Panc1 (cell line): Measurements from ENCODE around the gene DEAF1.
"Not testable (repeated sequence)": the region's sequence is repeated elsewhere in the genome, so short reads cannot be mapped to it uniquely, and the experiment has no call there.

Experiments used
- POLR2AphosphoS5 ChIP-seq: IDR thresholded peaks from 2 replicates; pipeline ENCODE4 v1.6.1; 2012; ENCODE audit warnings: mild to moderate bottlenecking, low read depth, low read length, moderate library complexity
- SIN3A ChIP-seq: IDR thresholded peaks from 2 replicates; pipeline ENCODE4 v1.6.1; 2012; ENCODE audit warnings: low read depth, mild to moderate bottlenecking, low read length, moderate library complexity, borderline replicate concordance; ENCODE audit not compliant: insufficient read depth
- TF ChIP-seq, protein P1 (sequence below): fragments of 450-650 bp; IDR thresholded peaks from 2 replicates; pipeline ENCODE4 v1.5.1; 2017; ENCODE audit warnings: mild to moderate bottlenecking
- TF ChIP-seq, protein P2 (sequence below), 2 experiments: IDR thresholded peaks; 2 replicates each; pipeline ENCODE4 v1.6.1; 2011 to 2012; ENCODE audit warnings: low read depth in 2 of 2, control low read depth in 1 of 2, low read length in 1 of 2, mild to moderate bottlenecking in 1 of 2, moderate library complexity in 1 of 2; ENCODE audit not compliant: insufficient read depth in 1 of 2

DNA sequence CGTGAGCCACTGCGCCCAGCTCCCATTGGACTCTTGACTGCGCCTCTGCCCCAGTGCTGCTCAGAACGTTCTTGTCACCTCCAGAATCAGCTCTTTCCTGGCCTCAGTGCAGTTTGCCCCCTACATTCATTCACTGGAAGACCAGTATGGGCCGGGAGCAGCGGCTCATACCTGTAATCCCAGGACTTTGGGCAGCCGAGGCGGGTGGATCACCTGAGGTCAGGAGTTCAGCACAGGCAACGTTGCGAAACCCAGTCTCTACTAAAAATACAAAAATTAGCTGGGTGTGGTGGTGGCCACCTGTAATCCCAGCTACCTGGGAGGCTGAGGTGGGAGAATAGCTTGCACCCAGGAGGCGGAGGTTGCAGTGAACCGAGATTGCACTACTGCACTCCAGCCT lies 40.6 kb downstream of the DEAF1 start:
- TF ChIP-seq, protein P1, sequence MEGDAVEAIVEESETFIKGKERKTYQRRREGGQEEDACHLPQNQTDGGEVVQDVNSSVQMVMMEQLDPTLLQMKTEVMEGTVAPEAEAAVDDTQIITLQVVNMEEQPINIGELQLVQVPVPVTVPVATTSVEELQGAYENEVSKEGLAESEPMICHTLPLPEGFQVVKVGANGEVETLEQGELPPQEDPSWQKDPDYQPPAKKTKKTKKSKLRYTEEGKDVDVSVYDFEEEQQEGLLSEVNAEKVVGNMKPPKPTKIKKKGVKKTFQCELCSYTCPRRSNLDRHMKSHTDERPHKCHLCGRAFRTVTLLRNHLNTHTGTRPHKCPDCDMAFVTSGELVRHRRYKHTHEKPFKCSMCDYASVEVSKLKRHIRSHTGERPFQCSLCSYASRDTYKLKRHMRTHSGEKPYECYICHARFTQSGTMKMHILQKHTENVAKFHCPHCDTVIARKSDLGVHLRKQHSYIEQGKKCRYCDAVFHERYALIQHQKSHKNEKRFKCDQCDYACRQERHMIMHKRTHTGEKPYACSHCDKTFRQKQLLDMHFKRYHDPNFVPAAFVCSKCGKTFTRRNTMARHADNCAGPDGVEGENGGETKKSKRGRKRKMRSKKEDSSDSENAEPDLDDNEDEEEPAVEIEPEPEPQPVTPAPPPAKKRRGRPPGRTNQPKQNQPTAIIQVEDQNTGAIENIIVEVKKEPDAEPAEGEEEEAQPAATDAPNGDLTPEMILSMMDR, result not testable (repeated sequence)
- TF ChIP-seq SIN3A, POLR2AphosphoS5: not testable (repeated sequence)
- TF ChIP-seq, protein P2, sequence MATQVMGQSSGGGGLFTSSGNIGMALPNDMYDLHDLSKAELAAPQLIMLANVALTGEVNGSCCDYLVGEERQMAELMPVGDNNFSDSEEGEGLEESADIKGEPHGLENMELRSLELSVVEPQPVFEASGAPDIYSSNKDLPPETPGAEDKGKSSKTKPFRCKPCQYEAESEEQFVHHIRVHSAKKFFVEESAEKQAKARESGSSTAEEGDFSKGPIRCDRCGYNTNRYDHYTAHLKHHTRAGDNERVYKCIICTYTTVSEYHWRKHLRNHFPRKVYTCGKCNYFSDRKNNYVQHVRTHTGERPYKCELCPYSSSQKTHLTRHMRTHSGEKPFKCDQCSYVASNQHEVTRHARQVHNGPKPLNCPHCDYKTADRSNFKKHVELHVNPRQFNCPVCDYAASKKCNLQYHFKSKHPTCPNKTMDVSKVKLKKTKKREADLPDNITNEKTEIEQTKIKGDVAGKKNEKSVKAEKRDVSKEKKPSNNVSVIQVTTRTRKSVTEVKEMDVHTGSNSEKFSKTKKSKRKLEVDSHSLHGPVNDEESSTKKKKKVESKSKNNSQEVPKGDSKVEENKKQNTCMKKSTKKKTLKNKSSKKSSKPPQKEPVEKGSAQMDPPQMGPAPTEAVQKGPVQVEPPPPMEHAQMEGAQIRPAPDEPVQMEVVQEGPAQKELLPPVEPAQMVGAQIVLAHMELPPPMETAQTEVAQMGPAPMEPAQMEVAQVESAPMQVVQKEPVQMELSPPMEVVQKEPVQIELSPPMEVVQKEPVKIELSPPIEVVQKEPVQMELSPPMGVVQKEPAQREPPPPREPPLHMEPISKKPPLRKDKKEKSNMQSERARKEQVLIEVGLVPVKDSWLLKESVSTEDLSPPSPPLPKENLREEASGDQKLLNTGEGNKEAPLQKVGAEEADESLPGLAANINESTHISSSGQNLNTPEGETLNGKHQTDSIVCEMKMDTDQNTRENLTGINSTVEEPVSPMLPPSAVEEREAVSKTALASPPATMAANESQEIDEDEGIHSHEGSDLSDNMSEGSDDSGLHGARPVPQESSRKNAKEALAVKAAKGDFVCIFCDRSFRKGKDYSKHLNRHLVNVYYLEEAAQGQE (IDR thresholded peaks at IDR 0.05; ENCODE audit: insufficient read depth in 1 of 2, low read depth in 2 of 2, low read length in 1 of 2), result not testable (repeated sequence)
